ENCODE measurements around the gene LYZL1.

DNA sequence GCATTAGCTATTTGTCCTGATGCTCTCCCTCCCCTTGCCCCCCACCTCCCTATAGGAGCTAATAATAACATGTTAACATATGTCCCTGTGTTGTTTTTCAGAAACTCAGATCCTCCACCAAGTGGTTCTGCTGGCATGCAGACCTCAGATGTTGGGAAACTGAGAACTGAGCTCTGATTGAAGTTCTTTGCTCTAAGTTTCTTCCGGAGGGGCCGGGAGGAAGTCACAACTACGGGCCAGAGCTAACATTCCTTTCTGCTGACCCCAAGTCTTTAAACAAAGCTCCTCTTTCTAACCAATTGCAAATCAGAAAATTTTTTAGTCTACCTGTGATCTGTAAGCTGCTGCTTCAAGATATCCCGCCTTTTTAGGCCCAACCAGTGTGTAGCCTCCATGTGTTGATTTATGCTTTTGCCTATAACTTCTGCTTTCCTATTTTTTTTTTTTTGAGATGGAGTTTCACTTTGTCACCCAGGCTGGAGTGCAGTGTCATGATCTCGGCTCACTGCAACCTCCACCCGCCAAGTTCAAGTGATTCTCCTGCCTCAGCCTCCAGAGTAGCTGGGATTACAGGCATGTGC is 66.6 kb downstream of the LYZL1 start:
- TF ChIP-seq POLR2AphosphoS5 (IDR thresholded peaks at IDR 0.05; ENCODE audit: low read depth, low read length) (no peak), POLR2A (IDR thresholded peaks at IDR 0.05; ENCODE audit: low read depth, low read length) (no peak), TAF1 (IDR thresholded peaks at IDR 0.05; ENCODE audit: borderline replicate concordance, low read depth, low read length) (no peak)
